ENCODE measurements around the gene SPIN2A. TPM values are rescaled to one million over a fixed set of nuclear protein-coding genes. Genes with fewer than 3 reads are reported as not detected.

SPIN2A gene
- total and polyA plus RNA-seq, 2 experiments from 2014 or later = 1.4 to 5.2 TPM

DNA sequence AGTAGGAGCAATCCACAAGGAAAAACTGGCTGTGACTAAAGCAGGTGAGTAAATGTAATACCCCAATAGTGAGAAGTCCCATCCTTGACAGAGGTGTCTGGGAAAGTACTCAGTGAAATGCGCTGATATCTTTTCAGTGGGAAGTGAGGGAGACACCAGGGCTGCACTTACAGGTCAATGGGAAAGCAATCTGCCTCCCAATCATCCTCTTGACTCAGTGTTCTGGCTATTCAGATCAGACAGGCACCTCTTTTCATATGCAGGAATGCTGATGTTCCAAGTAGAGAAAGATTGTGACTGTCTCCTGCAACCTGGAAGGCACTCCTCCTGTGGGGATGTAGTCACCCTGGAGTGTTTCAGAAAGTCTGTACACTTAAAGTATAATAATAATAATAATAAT, 39.9 kb upstream of the SPIN2A start (continued):
- TF ChIP-seq REST (IDR thresholded peaks at IDR 0.05; ENCODE audit: unreplicated experiment) (no peak), ZNF331 (CRISPR knock-in tag; IDR thresholded peaks at IDR 0.05; ENCODE audit: low read depth) (no peak), EZH2phosphoT487 (IDR thresholded peaks at IDR 0.05; ENCODE audit: unreplicated experiment) (no peak)
- TF ChIP-seq, protein P1, sequence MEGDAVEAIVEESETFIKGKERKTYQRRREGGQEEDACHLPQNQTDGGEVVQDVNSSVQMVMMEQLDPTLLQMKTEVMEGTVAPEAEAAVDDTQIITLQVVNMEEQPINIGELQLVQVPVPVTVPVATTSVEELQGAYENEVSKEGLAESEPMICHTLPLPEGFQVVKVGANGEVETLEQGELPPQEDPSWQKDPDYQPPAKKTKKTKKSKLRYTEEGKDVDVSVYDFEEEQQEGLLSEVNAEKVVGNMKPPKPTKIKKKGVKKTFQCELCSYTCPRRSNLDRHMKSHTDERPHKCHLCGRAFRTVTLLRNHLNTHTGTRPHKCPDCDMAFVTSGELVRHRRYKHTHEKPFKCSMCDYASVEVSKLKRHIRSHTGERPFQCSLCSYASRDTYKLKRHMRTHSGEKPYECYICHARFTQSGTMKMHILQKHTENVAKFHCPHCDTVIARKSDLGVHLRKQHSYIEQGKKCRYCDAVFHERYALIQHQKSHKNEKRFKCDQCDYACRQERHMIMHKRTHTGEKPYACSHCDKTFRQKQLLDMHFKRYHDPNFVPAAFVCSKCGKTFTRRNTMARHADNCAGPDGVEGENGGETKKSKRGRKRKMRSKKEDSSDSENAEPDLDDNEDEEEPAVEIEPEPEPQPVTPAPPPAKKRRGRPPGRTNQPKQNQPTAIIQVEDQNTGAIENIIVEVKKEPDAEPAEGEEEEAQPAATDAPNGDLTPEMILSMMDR (conservative IDR thresholded peaks at IDR 0.05; ENCODE audit: low read depth in 2 of 2) = no peak

- ATAC-seq = no peak
- H2AFZ ChIP-seq = no peak overlapping the region
- no peak overlapping the region for H3K4me3 ChIP-seq
Measured at GRCh38 chrX:57172544-57172943, 35.3 kb upstream of the SPIN2A start.

More at GRCh38 chrX:57172544-57172943, 35.3 kb upstream of the SPIN2A start:
- no peaks in the 10 kb centered on the region for H3K9me2 ChIP-seq (ENCODE audit: insufficient read depth)
- H3F3A ChIP-seq (replicated peaks; ENCODE audit: low read depth) = no peaks in the 10 kb centered on the region
- no peak overlapping the region for H3K4me3 Mint-ChIP-seq
- DNase-seq (ENCODE audit: low spot score) = no peak
- H3K36me3 ChIP-seq (ENCODE audit: insufficient read depth) = no peaks in the 10 kb centered on the region
- TF ChIP-seq, protein P1 (conservative IDR thresholded peaks at IDR 0.05; ENCODE audit: low read depth in 2 of 2) = no peak
- H3K4me1 Mint-ChIP-seq = peaks cover 30% of the 10 kb centered on the region
- no peaks in the 10 kb centered on the region for H4K20me1 ChIP-seq (replicated peaks; ENCODE audit: insufficient read depth)
- H3K9me3 Mint-ChIP-seq = no peaks in the 10 kb centered on the region
- no peak overlapping the region for H3K4me2 ChIP-seq
- H3K4me1 ChIP-seq (ENCODE audit: insufficient read depth) = peaks cover 16% of the 10 kb centered on the region
- H3K27ac Mint-ChIP-seq = no peak overlapping the region
- H3K27me3 ChIP-seq (ENCODE audit: insufficient read depth) = no peaks in the 10 kb centered on the region
- H3K27me3 Mint-ChIP-seq (ENCODE audit: insufficient read depth, low read depth, poor library complexity) = no peaks in the 10 kb centered on the region
- H3K27ac ChIP-seq (ENCODE audit: low read depth) = no peak overlapping the region
- H3K36me3 Mint-ChIP-seq (ENCODE audit: low read depth) = no peaks in the 10 kb centered on the region
- no peaks in the 10 kb centered on the region for H3K79me2 ChIP-seq (replicated peaks; ENCODE audit: insufficient read depth)

All from GM23338 (cell line).